ENCODE measurements around the gene SMARCA4.
"Not testable (repeated sequence)": the region's sequence is repeated elsewhere in the genome, so short reads cannot be mapped to it uniquely, and the experiment has no call there.

The SMARCA4 gene

DNA sequence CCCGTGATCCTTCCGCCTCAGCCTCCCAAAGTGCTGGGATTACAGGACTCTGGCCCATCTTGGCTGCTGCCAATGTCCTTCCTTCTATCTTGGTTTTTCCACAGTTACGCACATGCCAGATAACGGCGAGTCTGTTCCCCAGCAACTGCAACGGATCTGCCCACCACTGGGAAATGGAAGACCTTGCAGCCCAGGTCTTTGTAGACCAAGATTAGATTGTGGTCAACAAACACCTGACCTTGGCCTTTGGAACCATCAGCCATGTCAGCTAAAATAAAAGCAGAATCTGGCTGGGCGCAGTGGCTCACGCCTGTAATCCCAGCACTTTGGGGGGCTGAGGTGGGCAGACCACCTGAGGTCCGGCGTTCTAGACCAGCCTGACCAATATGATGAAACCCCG is 118.1 kb downstream of the SMARCA4 start:
- DNase-seq, result no peak

DNA sequence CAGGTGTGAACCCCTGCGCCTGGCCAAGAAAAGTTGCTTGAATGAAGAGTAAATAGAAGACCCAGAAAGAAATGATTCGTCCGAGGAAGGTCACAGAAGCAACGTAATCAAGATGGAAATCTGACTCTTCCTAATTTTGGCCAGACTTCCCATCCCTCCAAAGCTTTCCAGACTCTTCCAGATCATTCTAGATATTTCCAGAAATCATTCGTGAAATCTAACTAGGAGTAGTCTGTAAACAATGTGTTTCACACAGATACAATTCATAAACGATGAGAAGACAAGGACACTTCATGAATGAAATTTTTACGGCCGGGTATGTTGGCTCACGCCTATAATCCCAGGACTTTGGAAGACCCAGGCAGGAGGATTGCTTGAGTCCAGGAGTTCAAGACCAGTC is 119.2 kb downstream of the SMARCA4 start:
- DNase-seq, result no peak

DNA sequence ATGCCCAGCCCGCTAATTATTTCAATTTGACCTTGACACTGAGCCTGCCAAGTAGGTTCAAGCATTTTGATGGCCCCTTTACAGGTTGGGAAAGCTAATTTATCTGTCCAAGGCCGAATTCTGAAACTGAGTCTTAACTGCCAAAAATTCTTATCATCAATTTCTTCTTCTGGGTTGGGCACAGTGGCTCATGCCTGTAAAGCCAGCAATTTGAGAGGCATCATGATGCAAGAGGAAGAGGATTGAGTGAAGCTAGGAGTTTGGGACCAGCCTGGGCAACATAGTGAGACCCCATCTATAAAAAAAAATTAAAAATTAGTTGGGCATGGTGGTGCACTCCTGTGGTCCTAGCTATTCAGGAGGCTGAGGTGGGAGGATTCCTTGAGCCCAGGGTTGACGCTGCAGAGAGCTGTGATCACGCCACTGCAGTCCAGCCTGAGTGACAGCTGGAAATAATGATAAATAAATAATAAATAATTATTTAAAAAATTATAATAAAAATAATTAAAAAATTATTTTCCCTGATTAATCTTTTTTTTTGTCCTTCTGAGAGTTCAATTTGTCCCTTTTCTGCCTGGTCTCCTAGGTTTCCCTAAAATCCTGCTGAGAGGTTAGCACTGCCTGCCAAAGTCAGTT is 127.2 kb downstream of the SMARCA4 start:
- DNase-seq, result no peak

DNA sequence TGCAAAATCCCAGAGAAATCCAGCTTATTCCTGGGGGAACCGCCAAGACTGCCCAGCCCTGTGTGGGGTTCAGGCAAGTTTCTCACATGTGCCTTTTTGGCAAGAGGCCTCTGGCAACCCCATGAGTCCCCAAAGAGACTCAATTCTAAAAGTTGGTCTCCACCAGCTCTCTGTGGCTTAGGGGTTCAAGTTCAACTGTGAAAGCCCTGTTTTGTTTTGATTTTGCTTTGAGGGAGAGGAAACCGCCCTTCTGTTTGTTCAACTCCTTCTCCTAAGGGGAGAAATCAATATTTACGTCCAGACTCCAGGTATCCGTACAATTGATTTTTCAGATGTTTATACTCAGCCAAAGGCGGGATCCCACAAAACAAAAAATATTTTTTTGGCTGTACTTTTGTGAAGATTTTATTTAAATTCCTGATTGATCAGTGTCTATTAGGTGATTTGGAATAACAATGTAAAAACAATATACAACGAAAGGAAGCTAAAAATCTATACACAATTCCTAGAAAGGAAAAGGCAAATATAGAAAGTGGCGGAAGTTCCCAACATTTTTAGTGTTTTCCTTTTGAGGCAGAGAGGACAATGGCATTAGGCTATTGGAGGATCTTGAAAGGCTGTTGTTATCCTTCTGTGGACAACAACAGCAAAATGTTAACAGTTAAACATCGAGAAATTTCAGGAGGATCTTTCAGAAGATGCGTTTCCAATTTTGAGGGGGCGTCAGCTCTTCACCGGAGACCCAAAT is 127.8 kb downstream of the SMARCA4 start:
- no peak for DNase-seq

DNA sequence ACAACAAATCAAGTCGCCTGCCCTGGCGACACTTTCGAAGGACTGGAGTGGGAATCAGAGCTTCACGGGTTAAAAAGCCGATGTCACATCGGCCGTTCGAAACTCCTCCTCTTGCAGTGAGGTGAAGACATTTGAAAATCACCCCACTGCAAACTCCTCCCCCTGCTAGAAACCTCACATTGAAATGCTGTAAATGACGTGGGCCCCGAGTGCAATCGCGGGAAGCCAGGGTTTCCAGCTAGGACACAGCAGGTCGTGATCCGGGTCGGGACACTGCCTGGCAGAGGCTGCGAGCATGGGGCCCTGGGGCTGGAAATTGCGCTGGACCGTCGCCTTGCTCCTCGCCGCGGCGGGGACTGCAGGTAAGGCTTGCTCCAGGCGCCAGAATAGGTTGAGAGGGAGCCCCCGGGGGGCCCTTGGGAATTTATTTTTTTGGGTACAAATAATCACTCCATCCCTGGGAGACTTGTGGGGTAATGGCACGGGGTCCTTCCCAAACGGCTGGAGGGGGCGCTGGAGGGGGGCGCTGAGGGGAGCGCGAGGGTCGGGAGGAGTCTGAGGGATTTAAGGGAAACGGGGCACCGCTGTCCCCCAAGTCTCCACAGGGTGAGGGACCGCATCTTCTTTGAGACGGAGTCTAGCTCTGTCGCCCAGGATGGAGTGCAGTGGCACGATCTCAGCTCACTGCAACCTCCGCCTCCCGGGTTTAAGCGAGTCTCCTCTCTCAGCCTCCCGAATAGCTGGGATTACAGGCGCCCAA is 128.6 kb downstream of the SMARCA4 start, which contains the start of gene LDLR:
Gene LDLR, plus strand, starts transcription at position 210 of the 760 bp plus-strand sequence. Its CDS starts 86 bp downstream, at position 296.
- peak; percentile 84 for DNase-seq

GRCh38 chr19:11090014-11090263 is 129.1 kb downstream of the SMARCA4 start:
- not testable (repeated sequence) for DNase-seq

DNA sequence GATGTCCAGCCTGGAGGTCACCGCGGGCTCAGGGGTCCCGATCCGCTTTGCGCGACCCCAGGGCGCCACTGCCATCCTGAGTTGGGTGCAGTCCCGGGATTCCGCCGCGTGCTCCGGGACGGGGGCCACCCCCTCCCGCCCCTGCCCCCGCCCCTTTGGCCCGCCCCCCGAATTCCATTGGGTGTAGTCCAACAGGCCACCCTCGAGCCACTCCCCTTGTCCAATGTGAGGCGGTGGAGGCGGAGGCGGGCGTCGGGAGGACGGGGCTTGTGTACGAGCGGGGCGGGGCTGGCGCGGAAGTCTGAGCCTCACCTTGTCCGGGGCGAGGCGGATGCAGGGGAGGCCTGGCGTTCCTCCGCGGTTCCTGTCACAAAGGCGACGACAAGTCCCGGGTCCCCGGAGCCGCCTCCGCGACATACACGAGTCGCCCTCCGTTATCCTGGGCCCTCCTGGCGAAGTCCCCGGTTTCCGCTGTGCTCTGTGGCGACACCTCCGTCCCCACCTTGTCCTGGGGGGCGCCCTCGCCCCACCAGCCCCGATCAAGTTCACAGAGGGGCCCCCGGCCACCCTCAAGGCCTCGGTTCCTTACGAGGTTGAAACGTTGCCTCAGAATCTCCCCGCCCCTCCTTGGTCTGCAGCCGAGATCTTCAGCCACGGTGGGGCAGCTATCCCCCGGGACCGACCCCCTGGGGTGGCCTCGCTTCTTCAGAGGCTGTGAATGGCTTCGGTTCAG is 129.6 kb downstream of the SMARCA4 start:
- peak; percentile 83 for DNase-seq

DNA sequence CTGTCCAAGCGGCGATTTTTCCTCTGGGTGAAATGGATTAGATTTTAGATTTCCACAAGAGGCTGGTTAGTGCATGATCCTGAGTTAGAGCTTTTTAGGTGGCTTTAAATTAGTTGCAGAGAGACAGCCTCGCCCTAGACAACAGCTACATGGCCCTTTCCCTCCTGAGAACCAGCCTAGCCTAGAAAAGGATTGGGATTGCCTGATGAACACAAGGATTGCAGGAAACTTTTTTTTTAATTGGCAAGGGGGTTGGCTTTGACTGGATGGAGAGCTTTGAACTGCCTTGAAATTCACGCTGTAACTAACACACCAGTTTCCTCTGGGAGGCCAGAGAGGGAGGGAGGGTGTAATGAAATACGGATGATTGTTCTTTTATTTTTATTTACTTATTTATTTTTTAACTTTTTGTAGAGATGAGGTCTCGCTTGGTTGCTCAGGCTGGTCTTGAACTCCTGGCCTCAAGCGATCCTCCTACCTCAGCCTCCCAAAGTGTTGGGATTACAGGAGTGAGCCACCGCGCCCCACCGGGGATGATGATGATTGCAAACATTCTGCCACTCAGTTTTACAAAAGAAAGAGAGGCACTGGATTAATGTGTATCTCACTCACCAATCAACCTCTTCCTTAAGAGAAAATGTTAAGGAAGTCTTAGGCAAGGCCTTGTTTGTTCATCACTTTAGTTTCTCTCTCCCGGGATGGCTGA is 130.3 kb downstream of the SMARCA4 start:
- no peak for DNase-seq

DNA sequence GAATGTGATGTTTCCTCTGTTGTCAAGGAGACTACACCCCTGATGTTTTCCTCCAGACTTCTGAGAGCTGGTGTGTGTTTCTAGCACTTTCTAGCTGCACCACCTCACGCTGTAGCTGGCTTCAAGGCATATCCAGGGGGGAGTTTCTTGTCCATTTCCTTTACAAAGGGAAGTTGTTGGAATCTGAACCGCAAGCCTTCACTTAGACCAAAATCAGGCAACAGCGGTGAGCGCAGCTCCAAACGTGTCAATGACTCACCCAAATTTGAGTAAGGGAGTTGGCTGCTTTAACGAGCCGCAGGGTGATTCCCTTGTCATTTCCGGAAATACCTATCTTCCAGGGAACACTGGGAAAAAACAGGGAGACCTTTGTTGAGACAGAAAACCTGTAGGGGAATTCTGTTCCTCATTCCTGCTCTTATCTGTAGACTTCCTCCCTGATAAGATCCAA is 130.9 kb downstream of the SMARCA4 start:
- peak; percentile 83 for DNase-seq

GRCh38 chr19:11092181-11092538 is 131.3 kb downstream of the SMARCA4 start:
- DNase-seq, result no peak

DNA sequence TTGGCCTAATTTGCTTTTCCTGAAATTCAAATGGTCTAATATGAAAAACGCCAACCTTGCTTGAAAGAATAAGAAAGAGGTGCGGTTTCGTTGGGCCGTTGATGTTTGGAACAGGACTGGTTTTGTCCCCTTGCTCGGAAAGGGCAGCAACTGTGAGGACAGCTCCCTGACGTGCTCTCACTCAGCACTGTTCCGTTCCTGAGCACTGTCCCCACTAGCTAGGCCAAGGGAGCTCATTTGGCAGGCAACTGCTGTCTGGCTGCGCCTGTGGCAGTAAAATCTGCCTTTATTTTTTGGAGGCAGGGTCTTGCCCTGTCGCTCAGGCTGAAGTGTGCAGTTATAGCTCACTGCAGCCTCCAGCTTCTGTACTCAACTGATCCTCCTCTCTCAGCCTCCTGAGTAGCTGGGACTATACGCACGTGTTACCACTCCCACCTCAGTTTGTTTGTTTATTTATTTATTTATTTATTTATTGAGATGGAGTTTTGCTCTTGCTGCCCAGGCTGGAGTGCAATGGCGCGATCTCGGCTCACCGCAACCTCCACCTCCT is 132.9 kb downstream of the SMARCA4 start:
- no peak for DNase-seq

GRCh38 chr19:11094520-11094894 is 133.7 kb downstream of the SMARCA4 start:
- DNase-seq, result no peak

DNA sequence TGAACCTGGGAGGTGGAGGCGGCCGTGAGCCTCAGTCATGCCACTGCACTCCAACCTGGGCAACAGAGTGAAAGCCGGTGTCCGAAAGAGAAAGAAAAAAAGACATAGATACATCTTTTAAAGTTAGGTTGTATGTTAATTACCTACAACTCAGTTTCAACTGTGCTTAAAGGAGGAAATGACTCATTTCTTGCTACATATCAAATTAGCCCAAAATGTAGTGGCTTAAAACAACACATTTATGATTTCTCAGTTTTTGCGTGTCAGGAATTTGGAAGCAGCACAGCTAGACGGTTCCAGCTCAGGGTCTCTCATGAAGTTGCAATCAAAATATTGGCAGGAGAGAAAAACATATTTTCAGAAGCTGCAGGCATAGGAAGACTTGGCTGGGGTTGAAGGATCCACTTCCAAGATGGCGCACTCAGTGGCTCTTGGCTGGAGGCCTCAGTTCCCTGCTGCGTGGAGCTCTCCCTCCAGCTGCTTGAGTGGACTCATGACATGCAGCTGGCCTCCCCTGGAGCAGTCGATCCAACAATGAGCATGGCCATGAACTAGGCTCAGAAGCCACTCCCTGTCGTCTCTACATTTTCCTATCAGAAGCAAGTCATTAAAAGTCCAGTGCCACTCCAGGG is 135.5 kb downstream of the SMARCA4 start:
- DNase-seq, result no peak

DNA sequence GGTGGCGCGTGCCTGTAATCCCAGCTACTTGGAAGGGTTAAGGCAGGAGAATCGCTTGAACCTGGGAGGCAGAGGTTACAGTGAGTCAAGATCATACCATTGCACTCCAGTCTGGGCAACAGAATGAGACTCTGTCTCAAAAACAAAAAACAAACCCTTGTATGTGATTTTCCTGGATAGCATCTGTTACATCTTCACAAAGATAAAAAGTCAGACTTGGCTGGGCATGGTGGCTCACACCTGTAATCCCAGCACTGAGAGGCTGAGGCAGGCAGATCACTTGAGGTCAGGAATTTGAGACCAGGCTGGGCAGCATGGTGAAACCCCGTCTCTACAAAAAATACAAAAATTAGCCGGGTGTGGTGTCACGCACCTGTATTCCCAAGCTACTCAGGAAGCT is 136.5 kb downstream of the SMARCA4 start:
- not testable (repeated sequence) for DNase-seq

GRCh38 chr19:11098327-11098726 is 137.5 kb downstream of the SMARCA4 start:
- DNase-seq, result no peak

DNA sequence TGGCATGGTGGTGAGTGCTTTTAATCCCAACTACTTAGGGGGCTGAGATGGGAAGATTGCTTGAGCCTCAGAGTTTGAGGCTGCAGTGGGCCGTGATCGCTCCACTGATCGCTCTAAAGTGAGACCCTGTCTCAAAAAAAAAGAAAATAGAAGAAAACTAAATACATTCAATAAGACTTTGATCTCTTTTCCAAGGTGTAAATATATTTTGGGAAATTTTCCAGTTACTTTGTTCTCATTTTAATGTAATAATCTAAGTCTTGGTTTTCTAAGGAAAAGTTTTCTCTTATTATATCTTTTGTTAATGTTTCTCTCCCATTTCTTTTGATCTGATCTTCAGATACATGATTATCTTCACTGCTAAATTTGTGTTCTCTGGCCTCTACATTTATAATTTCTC is 138.0 kb downstream of the SMARCA4 start:
- no peak for DNase-seq

DNA sequence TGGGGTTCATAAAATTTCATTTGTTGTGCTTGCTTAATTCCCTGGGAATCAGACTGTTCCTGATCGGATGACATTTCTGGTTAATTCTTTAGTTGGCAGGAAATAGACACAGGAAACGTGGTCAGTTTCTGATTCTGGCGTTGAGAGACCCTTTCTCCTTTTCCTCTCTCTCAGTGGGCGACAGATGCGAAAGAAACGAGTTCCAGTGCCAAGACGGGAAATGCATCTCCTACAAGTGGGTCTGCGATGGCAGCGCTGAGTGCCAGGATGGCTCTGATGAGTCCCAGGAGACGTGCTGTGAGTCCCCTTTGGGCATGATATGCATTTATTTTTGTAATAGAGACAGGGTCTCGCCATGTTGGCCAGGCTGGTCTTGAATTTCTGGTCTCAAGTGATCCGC is 139.2 kb downstream of the SMARCA4 start:
- DNase-seq, result no peak

DNA sequence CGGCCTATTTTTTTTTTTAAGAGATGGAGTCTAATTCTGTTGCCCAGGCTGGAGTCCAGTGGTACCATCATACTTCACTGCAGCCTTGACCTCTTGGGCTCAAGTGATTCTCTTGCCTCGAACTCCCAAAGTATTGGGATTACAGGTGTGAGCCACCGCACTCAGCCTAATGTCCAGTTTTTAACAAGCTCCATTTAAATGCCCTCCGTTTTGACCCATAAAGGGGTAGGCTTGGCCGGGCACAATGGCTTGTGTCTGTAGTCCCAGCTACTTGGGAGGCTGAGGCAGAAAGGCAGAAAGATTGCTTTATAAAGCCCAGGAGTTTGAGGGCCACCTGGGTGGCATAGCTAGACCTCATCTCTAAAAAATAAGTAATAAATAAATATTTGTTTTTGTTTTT is 140.2 kb downstream of the SMARCA4 start:
- DNase-seq, result no peak

GRCh38 chr19:11102944-11103343 is 142.1 kb downstream of the SMARCA4 start:
- DNase-seq, result no peak

- not testable (repeated sequence) for DNase-seq
Observed at GRCh38 chr19:11103667-11104066, 142.8 kb downstream of the SMARCA4 start.

- no peak for DNase-seq
Observed at GRCh38 chr19:11105014-11105636, 144.3 kb downstream of the SMARCA4 start.

Measured in NCI-H1048 (cell line).